GM21723 (cell line): ENCODE results near the gene ATOSA.

Experiments used
- ATAC-seq: cut with Tn5 transposase; IDR thresholded peaks from one replicate; pipeline ENCODE4 v1.9.1; 2021; ENCODE audit warnings: mild to moderate bottlenecking, moderate library complexity; ENCODE audit not compliant: unreplicated experiment

ATOSA gene

GRCh38 chr15:52689562-52689961 lies 10.4 kb upstream of the ATOSA start:
- ATAC-seq: no peak

DNA sequence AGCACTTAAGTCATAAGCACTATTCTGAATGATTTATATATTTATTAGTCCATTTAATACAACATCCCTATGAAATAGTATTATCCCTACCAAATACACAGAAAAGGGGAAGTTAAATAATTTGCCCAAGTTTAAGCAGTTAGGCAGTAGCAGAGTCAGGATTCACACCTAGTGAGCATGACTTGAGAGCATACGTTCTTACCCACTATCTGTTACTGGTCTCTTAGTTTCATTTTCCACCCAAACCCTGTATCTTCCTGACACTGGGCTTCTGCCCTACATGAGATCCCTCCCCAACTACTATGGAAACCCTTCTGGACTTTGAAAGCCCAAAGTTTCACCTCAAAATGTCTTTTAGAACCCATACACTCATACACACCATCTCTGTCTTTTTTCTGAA lies 4.4 kb upstream of the ATOSA start:
- peak; percentile 50 for ATAC-seq

GRCh38 chr15:52682781-52683180 lies 3.6 kb upstream of the ATOSA start:
- no peak for ATAC-seq

- no peak for ATAC-seq
Observed at GRCh38 chr15:52682200-52682599, 3.0 kb upstream of the ATOSA start.

GRCh38 chr15:52681441-52681840 lies 2.3 kb upstream of the ATOSA start:
- no peak for ATAC-seq

DNA sequence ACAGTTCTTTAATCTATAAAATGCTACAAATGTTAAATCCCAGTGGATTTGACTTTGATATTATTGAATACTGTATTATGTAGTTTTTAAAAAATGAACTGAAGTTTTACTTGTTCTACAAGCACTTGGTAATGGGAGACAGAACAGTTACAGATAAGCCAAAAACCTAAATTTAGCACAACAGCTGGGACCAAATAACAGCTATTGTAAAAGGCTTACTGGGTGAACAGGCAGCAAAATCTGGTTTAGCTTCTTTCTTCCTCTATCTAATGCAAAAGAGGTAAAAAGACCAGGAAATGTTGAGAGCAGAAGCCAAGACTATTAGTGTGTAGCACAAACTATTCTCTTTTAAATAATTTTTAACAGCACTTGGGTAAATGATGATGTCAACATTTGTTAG lies 1.6 kb upstream of the ATOSA start:
- ATAC-seq: no peak

GRCh38 chr15:52680041-52680391 lies 828 bp upstream of the ATOSA start:
- no peak for ATAC-seq

DNA sequence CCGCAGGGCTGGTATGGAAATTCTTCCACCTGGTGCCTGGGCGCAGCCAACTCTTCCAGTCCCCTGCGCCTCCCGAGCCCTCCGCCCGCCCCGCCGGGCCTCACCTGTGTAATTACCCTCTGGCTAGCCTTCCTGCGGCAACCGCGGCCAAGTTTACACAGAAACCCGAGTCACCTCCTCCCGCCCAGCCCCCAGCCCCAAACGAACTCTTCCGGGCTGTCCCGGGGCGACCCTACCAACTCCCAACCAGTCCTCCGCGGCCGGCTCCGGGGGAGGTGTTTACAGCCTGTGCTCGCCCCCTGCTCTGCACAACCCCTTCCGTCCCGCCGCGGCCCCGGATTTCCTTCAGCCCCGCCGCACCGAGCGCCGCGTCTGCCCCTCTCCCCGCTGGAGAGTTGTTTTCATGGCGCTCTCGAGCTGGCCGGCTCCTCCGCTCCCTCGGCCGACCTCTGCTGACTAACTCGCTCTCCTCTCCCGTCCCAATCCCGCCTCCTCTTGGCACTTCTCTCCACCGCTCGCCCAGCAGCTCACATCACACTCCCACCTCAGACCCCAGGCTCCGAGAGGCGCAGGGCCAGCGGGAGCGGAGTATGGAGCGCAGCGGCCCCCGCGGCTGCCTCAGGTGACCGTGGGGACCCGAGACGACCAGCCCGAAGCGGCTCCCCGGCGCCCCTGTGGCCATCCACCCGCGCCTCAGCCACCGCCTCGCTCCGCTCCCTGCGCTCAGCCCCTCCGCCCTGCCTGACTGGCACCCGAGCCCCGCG lies 538 bp downstream of the ATOSA start:
- ATAC-seq: peak; percentile 26

GRCh38 chr15:52677593-52678467 lies 1.4 kb downstream of the ATOSA start:
- ATAC-seq: peak; percentile 39

GRCh38 chr15:52674831-52675230 lies 4.4 kb downstream of the ATOSA start:
- no peak for ATAC-seq

GRCh38 chr15:52673734-52674133 lies 5.5 kb downstream of the ATOSA start:
- ATAC-seq: no peak

DNA sequence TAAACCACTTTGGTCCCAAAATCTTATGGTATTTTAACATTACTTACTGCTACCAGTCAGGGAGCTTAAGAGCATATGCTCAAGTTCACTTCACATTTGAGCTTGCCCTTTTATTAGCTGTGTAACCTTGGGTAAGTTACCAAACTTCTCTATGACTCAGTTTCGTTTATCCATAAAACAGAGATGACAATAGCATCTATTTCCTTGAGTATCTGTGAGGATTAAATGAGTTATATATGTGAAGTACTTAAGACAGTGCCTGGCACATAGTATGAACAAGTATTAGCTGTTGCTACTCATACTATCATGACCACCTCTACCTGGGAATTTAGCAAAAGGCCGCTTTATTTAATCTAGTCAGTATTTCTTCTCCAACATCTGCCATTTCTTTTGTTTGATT lies 5.9 kb downstream of the ATOSA start:
- ATAC-seq: no peak

GRCh38 chr15:52672661-52673060 lies 6.5 kb downstream of the ATOSA start:
- no peak for ATAC-seq

GRCh38 chr15:52670087-52670486 lies 9.1 kb downstream of the ATOSA start:
- no peak for ATAC-seq

DNA sequence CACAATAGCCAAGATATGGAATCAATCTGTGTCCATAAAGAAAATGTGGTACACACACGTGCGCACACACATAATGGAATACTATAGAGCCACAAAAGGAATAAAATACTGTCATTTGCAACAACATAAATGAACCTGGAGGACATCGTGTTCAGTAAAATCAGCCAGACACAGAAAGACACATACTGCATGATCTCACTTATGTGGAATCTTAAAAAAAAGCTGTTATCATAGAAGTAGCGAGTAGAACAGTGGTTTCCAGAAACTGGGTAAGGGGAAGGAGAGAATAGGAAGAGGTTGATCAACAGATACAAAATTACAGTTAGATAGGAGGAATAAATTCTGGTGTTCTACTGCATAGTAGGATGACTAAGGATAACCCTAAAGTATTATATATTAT lies 11.1 kb downstream of the ATOSA start:
- no peak for ATAC-seq

- peak; percentile 72 for ATAC-seq
Observed at GRCh38 chr15:52667597-52667996, 11.6 kb downstream of the ATOSA start.

GRCh38 chr15:52663536-52664294 lies 15.5 kb downstream of the ATOSA start:
- ATAC-seq: no peak

GRCh38 chr15:52661909-52662308 lies 17.3 kb downstream of the ATOSA start:
- ATAC-seq: no peak

DNA sequence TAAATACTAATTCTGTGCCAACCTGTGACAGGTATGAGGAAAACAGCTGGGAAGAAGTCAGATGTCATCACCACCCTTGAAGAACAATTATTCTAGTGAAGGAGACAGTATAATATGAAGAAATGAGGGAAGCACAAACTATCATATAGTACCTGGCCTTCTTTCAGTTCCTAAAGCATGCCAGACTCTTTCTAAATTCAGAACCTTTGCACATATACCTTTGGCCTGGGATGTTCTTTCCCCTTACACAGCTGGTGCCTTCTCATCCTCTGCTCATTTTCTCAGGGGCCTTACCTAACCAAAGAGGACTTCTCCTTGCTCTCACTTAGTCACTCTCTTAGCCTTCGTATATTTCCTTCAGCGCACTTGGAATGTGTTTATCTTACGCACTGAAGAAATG lies 19.0 kb downstream of the ATOSA start:
- ATAC-seq: no peak

GRCh38 chr15:52658955-52659354 lies 20.2 kb downstream of the ATOSA start:
- ATAC-seq: peak; percentile 89

DNA sequence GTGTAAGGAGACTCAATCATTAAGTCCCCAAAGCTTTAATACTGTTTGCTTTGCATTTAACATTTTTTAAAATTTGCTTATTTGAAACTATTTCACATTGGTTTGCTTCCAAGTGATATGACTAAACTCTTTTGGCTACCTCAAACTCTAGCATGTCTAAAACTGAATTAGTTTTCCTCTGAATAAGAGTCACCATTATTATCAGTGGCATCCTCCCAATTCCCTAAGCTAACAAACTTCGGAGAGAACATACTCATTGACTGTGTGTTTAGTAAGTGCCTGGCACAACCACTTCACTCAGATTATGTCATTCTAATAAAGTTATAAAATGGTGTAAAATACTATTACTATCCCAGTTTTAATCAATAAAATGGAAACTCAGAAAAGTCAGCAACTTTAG lies 21.9 kb downstream of the ATOSA start:
- ATAC-seq: no peak

DNA sequence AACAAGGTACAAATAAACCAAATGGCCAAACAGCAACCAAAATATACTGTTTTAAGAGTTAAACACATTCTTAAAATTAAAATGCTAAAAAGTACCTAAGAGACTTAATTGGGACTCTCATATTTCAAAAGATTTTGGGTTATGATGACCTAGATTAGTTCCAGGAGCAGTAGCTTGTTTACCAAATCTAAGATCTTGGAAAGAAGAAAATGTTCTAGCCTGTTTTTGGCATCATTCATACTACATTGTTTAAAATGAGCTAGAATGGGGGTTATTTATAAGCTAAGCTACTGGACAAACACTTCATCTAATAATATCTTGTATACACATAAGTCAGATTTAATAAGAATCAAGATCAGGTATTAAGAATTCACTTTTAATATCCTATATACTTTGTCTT lies 22.8 kb downstream of the ATOSA start:
- no peak for ATAC-seq
